K562 (cell line): Measurements from ENCODE around the gene LPXN. TPM values are rescaled to one million over a fixed set of nuclear protein-coding genes. Genes with fewer than 3 reads are reported as not detected.

Experiments used
- CBX2 ChIP-seq: fragments of 200-600 bp; sonication (generic); IDR thresholded peaks from one replicate; pipeline ENCODE4 v1.6.1; 2012; ENCODE audit warnings: mild to moderate bottlenecking, low read length, inconsistent platforms; ENCODE audit not compliant: insufficient read depth, poor library complexity, severe bottlenecking
- CHD4 ChIP-seq: fragments of 200-600 bp; sonication (generic); IDR thresholded peaks from 3 replicates; pipeline ENCODE4 v1.6.1; 2012; ENCODE audit warnings: low read depth, mild to moderate bottlenecking, mixed read lengths, low read length, inconsistent platforms; ENCODE audit not compliant: insufficient read depth, insufficient replicate concordance, poor library complexity, severe bottlenecking
- CREM ChIP-seq: IDR thresholded peaks from 2 replicates; pipeline ENCODE4 v1.6.1; 2014; ENCODE audit warnings: antibody characterized with exemption, low read depth
- EWSR1 ChIP-seq: fragments of 450-650 bp; IDR thresholded peaks from 2 replicates; pipeline ENCODE4 v1.6.1; 2018; ENCODE audit warnings: borderline replicate concordance, mild to moderate bottlenecking, low read depth, moderate library complexity; ENCODE audit not compliant: partially characterized antibody
- HBP1 ChIP-seq: fragments of 450-650 bp; formaldehyde crosslinking; IDR thresholded peaks from 2 replicates; pipeline ENCODE4 v1.4.0; 2022; ENCODE audit warnings: missing genetic modification characterization
- HDGF ChIP-seq: fragments of 450-650 bp; IDR thresholded peaks from 2 replicates; pipeline ENCODE4 v1.6.1; 2016
- HEY1 ChIP-seq: fragments of 250-450 bp; sonication (Bioruptor Pico); IDR thresholded peaks from 2 replicates; pipeline ENCODE4 v1.5.0; 2020; ENCODE audit warnings: mild to moderate bottlenecking, moderate library complexity, borderline replicate concordance
- PURB ChIP-seq: sonication (generic); formaldehyde crosslinking; IDR thresholded peaks from 2 replicates; pipeline ENCODE4 v1.9.0; 2021; ENCODE audit warnings: low read depth, mild to moderate bottlenecking, missing genetic modification reagents
- RBBP5 ChIP-seq: fragments of 200-600 bp; sonication (generic); IDR thresholded peaks from 2 replicates; pipeline ENCODE4 v1.6.1; 2012; ENCODE audit warnings: borderline replicate concordance, mild to moderate bottlenecking, low read length, control low read depth, inconsistent platforms; ENCODE audit not compliant: insufficient read depth, poor library complexity, severe bottlenecking
- TBL1XR1 ChIP-seq, 2 experiments: IDR thresholded peaks; 2 replicates each; pipeline ENCODE4 v1.6.1; 2012; ENCODE audit warnings: improper control_type of control experiment in 2 of 2, low read length in 2 of 2, mild to moderate bottlenecking in 1 of 2
- TBP ChIP-seq: optimal IDR thresholded peaks from 2 replicates; pipeline ENCODE3; 2011; ENCODE audit warnings: low read depth, low read length, improper control_type of control experiment
- TEAD2 ChIP-seq: fragments of 450-650 bp; IDR thresholded peaks from 2 replicates; pipeline ENCODE4 v1.6.1; 2016; ENCODE audit warnings: missing genetic modification characterization, control low read depth, missing compliant biosample characterization
- TOE1 ChIP-seq, 2 experiments: fragments of 450-650 bp in 1 of 2; sonication (generic) in 1 of 2; formaldehyde crosslinking in 1 of 2; IDR thresholded peaks; 2 replicates each; pipeline versions ENCODE4 v1.7.1 to v1.8.0; 2016 to 2022; ENCODE audit warnings: borderline replicate concordance in 2 of 2, mild to moderate bottlenecking in 2 of 2, antibody characterized with exemption in 1 of 2, inconsistent platforms in 1 of 2, low read depth in 1 of 2, missing genetic modification reagents in 1 of 2, moderate library complexity in 1 of 2
- U2AF1 ChIP-seq: fragments of 200-400 bp; formaldehyde crosslinking; optimal IDR thresholded peaks from 2 replicates; pipeline ENCODE3; 2017; ENCODE audit warnings: mild to moderate bottlenecking, low read depth, low read length, moderate library complexity
- ZBTB2 ChIP-seq: fragments of 450-650 bp; IDR thresholded peaks from 2 replicates; pipeline ENCODE4 v1.6.1; 2016; ENCODE audit warnings: antibody characterized with exemption
- ZNF384 ChIP-seq: IDR thresholded peaks from 2 replicates; pipeline ENCODE4 v1.6.1; 2012; ENCODE audit warnings: low read depth, low read length, improper control_type of control experiment
- ZNF395 ChIP-seq: fragments of 200-800 bp; sonication (Bioruptor generic); IDR thresholded peaks from 2 replicates; pipeline ENCODE4 v1.6.1; 2017; ENCODE audit warnings: missing genetic modification characterization, missing compliant biosample characterization
- ZNF668 ChIP-seq: fragments of 250-450 bp; sonication (Bioruptor Pico); IDR thresholded peaks from 2 replicates; pipeline ENCODE4 v1.8.0; 2022; ENCODE audit warnings: mild to moderate bottlenecking, inconsistent platforms
- polyA plus RNA-seq, 8 experiments: library from polyadenylated mRNA; depleted of rRNA in 4 of 8; stranded (reverse) in 5 of 8; unstranded in 3 of 8; fragments of >200 nt; fragmentation: Nextera tagmentation in 2 of 8; fragmentation: Illumina TruSeq in 1 of 8; extraction: Ambion mirVana in 2 of 8; extraction: Trizol in 1 of 8; gene quantifications; 2 replicates each; pipeline versions ENCODE4 v1.2.1 to v1.2.3, GENCODE V29; 2011 to 2014; ENCODE audit warnings: inconsistent platforms in 1 of 8, missing spikeins in 1 of 8
- total RNA-seq, 7 experiments: library from RNA; depleted of rRNA in 6 of 7; stranded (reverse); fragments of >200 nt in 6 of 7; fragmentation: Illumina TruSeq in 2 of 7; extraction: Trizol in 2 of 7; gene quantifications; 2 replicates each; pipeline versions ENCODE4 v1.2.1 to v1.2.3, GENCODE V29; 2011 to 2021; ENCODE audit warnings: low replicate concordance in 1 of 7
- TF ChIP-seq, protein P1 (sequence below): fragments of 250-450 bp; sonication (Bioruptor Pico); IDR thresholded peaks from 2 replicates; pipeline ENCODE4 v1.5.0; 2022; ENCODE audit warnings: mild to moderate bottlenecking

Gene LPXN
- total and polyA plus RNA-seq, 9 of the 15 experiments (the other 6 are each of a cell fraction or from before 2014, with no cell fraction given) = 0.73 to 3.1 (median 2.0) TPM

- TF ChIP-seq TBL1XR1 (IDR thresholded peaks at IDR 0.05; ENCODE audit: low read length in 2 of 2) (no peak), TEAD2 (tag) (no peak), TBP (peak; percentile 84), PURB (CRISPR knock-in tag) (no peak), HBP1 (CRISPR knock-in tag) (0 out of 2 replicates have a peak, but pooled peaks have one; percentile 56), ZNF384 (no peak), ZNF668 (peak; percentile 14; the same call in 1 of the 2 replicates), U2AF1 (no peak), CHD4 (no peak), HEY1 (CRISPR knock-in tag) (no peak), TOE1 (IDR thresholded peaks at IDR 0.05; ENCODE audit: borderline replicate concordance) (peak; percentile 96), TOE1 (CRISPR knock-in tag; IDR thresholded peaks at IDR 0.05; ENCODE audit: borderline replicate concordance, low read depth) (no peak), ZBTB2 (peak; percentile 86), HDGF (peak; percentile 97), EWSR1 (no peak), CBX2 (no peak), RBBP5 (peak; percentile 99), CREM (peak; percentile 86), ZNF395 (no peak; the same call in 1 of the 2 replicates)
- TF ChIP-seq, protein P1, sequence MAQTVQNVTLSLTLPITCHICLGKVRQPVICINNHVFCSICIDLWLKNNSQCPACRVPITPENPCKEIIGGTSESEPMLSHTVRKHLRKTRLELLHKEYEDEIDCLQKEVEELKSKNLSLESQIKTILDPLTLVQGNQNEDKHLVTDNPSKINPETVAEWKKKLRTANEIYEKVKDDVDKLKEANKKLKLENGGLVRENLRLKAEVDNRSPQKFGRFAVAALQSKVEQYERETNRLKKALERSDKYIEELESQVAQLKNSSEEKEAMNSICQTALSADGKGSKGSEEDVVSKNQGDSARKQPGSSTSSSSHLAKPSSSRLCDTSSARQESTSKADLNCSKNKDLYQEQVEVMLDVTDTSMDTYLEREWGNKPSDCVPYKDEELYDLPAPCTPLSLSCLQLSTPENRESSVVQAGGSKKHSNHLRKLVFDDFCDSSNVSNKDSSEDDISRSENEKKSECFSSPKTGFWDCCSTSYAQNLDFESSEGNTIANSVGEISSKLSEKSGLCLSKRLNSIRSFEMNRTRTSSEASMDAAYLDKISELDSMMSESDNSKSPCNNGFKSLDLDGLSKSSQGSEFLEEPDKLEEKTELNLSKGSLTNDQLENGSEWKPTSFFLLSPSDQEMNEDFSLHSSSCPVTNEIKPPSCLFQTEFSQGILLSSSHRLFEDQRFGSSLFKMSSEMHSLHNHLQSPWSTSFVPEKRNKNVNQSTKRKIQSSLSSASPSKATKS = no peak
Observed at GRCh38 chr11:58579192-58580129, 3.8 kb upstream of the LPXN start (continued).
